HepG2 (cell line): ENCODE measurements around the gene AHCTF1. TPM values are rescaled to one million over a fixed set of nuclear protein-coding genes. Genes with fewer than 3 reads are reported as not detected.

Experiments used
- ATAC-seq: fragments of 200-7000 bp; cut with Tn5 transposase; 3 replicates; pipeline ENCODE4 v1.9.1; 2020; ENCODE audit warnings: mild to moderate bottlenecking, moderate library complexity
- BruUV-seq: library from RNA; stranded (reverse); fragments of 400-500 nt; replicated peaks from 2 replicates; lab custom pipeline; 2021; lab: Mats Ljungman, UMichigan
- CTCF ChIA-PET: fragments of 300-600 bp; formaldehyde crosslinking; extraction: SDS; loops from one replicate; lab custom pipeline; 2021; ENCODE audit warnings: low total read pairs, inconsistent platforms, low intra/inter-chr PET ratio; lab: Yijun Ruan, JAX
- POLR2A ChIA-PET: fragments of 350-600 bp; sonication (Branson Sonifier 250); formaldehyde crosslinking; loops from one replicate; lab custom pipeline; 2020; ENCODE audit warnings: antibody characterized with exemption, inconsistent platforms; lab: Yijun Ruan, JAX
- DNase-seq: peaks from one replicate; pipeline ENCODE4 v3.0.0-alpha.2; 2015; ENCODE audit warnings: low spot score
- FAIRE-seq: peaks from 3 replicates; lab custom pipeline; 2011; peaks lifted over from hg19 to GRCh38; lab: Jason Lieb, UNC
- H2AFZ ChIP-seq: one replicate; pipeline ENCODE4 v1.6.1; 2011; ENCODE audit warnings: low read length, inconsistent platforms
- H3K27ac ChIP-seq: fragments of 300-600 bp; 3 replicates; pipeline ENCODE4 v1.8.0; 2011; ENCODE audit warnings: mixed run types, mild to moderate bottlenecking, mixed read lengths, low read length, inconsistent platforms; ENCODE audit not compliant: insufficient read depth; ENCODE audit errors: extremely low read length
- H3K27me3 ChIP-seq, 2 experiments: fragments of 200-600 bp in 1 of 2; 2 replicates in 1 of 2; 3 replicates in 1 of 2; pipeline versions ENCODE4 v1.6.0 to v1.8.0; 2011; ENCODE audit warnings: low read length in 2 of 2, mild to moderate bottlenecking in 2 of 2, moderate library complexity in 2 of 2, inconsistent platforms in 1 of 2; ENCODE audit not compliant: insufficient read depth in 2 of 2, control insufficient read depth in 1 of 2
- H3K36me3 ChIP-seq, 2 experiments: fragments of 200-600 bp in 1 of 2; replicated peaks in 1 of 2; 2 replicates in 1 of 2; 3 replicates in 1 of 2; pipeline versions ENCODE4 v1.5.1 to v1.8.0; 2011; ENCODE audit warnings: low read length in 2 of 2, inconsistent platforms in 1 of 2; ENCODE audit not compliant: insufficient read depth in 2 of 2, control insufficient read depth in 1 of 2
- H3K4me1 ChIP-seq: 2 replicates; pipeline ENCODE4 v1.5.1; 2012; ENCODE audit warnings: low read length, inconsistent platforms; ENCODE audit not compliant: insufficient read depth
- H3K4me2 ChIP-seq: 2 replicates; pipeline ENCODE4 v1.6.0; 2011; ENCODE audit warnings: low read depth, low read length, inconsistent platforms
- H3K4me3 ChIP-seq, 3 experiments: fragments of 200-600 bp in 1 of 3; sonication (generic), shearing (Covaris generic) in 1 of 3; replicated peaks in 1 of 3; 2 replicates each; pipeline ENCODE4 v1.5.1; 2011 to 2016; ENCODE audit warnings: low read length in 3 of 3, inconsistent platforms in 2 of 3, low read depth in 2 of 3, mild to moderate bottlenecking in 2 of 3, control low read depth in 1 of 3, mixed read lengths in 1 of 3; ENCODE audit not compliant: insufficient read depth in 1 of 3
- H3K79me2 ChIP-seq: one replicate; pipeline ENCODE4 v1.6.1; 2011; ENCODE audit warnings: low read length, inconsistent platforms; ENCODE audit not compliant: insufficient read depth
- H3K9ac ChIP-seq: 2 replicates; pipeline ENCODE4 v1.6.0; 2011; ENCODE audit warnings: mild to moderate bottlenecking, low read depth, low read length, inconsistent platforms; ENCODE audit not compliant: insufficient read depth
- H3K9me3 ChIP-seq: 2 replicates; pipeline ENCODE4 v1.5.1; 2012; ENCODE audit warnings: mild to moderate bottlenecking, low read length
- H4K20me1 ChIP-seq: 2 replicates; pipeline ENCODE4 v1.6.0; 2011; ENCODE audit warnings: inconsistent platforms, mild to moderate bottlenecking, low read length, moderate library complexity; ENCODE audit not compliant: insufficient read depth
- BHLHE40 ChIP-seq: IDR thresholded peaks from 2 replicates; pipeline ENCODE4 v1.6.1; 2011; ENCODE audit warnings: low read length, improper control_type of control experiment
- BRD4 ChIP-seq: sonication (generic); formaldehyde crosslinking; IDR thresholded peaks from 2 replicates; pipeline ENCODE4 v1.4.0; 2020; ENCODE audit warnings: missing genetic modification reagents
- CERS6 ChIP-seq: sonication (generic); formaldehyde crosslinking; IDR thresholded peaks from 2 replicates; pipeline ENCODE4 v1.5.0; 2020; ENCODE audit warnings: missing genetic modification reagents
- HHEX ChIP-seq: IDR thresholded peaks from 2 replicates; pipeline ENCODE4 v1.6.1; 2016; ENCODE audit warnings: control low read depth
- JUN ChIP-seq: sonication (generic); formaldehyde crosslinking; IDR thresholded peaks from 2 replicates; pipeline ENCODE4 v1.4.0; 2020; ENCODE audit warnings: mild to moderate bottlenecking, missing genetic modification reagents
- PTBP1 ChIP-seq: fragments of 200-400 bp; formaldehyde crosslinking; IDR thresholded peaks from 2 replicates; pipeline ENCODE4 v1.6.1; 2018; ENCODE audit warnings: low read length, low read depth; ENCODE audit not compliant: poor library complexity, severe bottlenecking
- SP4 ChIP-seq: sonication (generic); formaldehyde crosslinking; IDR thresholded peaks from 2 replicates; pipeline ENCODE4 v1.8.1; 2023; ENCODE audit warnings: mild to moderate bottlenecking, missing genetic modification reagents
- THRA ChIP-seq: sonication (generic); formaldehyde crosslinking; IDR thresholded peaks from 2 replicates; pipeline ENCODE4 v1.4.0; 2020; ENCODE audit warnings: missing genetic modification reagents, borderline replicate concordance
- TSC22D2 ChIP-seq: sonication (generic); formaldehyde crosslinking; IDR thresholded peaks from 2 replicates; pipeline ENCODE4 v1.5.1; 2020; ENCODE audit warnings: missing genetic modification reagents, mild to moderate bottlenecking, borderline replicate concordance
- ZMAT5 ChIP-seq: sonication (generic); formaldehyde crosslinking; IDR thresholded peaks from 2 replicates; pipeline ENCODE4 v1.5.0; 2020; ENCODE audit warnings: mild to moderate bottlenecking, low read depth, missing genetic modification reagents, borderline replicate concordance
- ZNF329 ChIP-seq: sonication (generic); formaldehyde crosslinking; IDR thresholded peaks from 2 replicates; pipeline ENCODE4 v1.9.0; 2021; ENCODE audit warnings: low read depth, mild to moderate bottlenecking, missing genetic modification reagents
- ZNF431 ChIP-seq: sonication (generic); formaldehyde crosslinking; IDR thresholded peaks from 2 replicates; pipeline ENCODE4 v1.9.0; 2022; ENCODE audit warnings: missing genetic modification reagents, low read depth, mild to moderate bottlenecking, borderline replicate concordance
- ZNF512 ChIP-seq: sonication (generic); formaldehyde crosslinking; IDR thresholded peaks from 2 replicates; pipeline ENCODE4 v1.4.0; 2020; ENCODE audit warnings: mild to moderate bottlenecking, missing genetic modification reagents
- ZNF687 ChIP-seq: sonication (generic); formaldehyde crosslinking; IDR thresholded peaks from 2 replicates; pipeline ENCODE4 v1.5.1; 2020; ENCODE audit warnings: mild to moderate bottlenecking, missing genetic modification reagents, moderate library complexity
- ZNF749 ChIP-seq: sonication (generic); formaldehyde crosslinking; IDR thresholded peaks from 2 replicates; pipeline ENCODE4 v1.8.0; 2022; ENCODE audit warnings: mild to moderate bottlenecking, missing genetic modification reagents, moderate library complexity, borderline replicate concordance
- WGBS: methylation state at CpG from one replicate; pipeline ENCODE4 v1.1.6; 2017; ENCODE audit warnings: low lambda C conversion rate; 5-methylcytosine and 5-hydroxymethylcytosine counted together
- in situ Hi-C: cut with HindIII; loops from 2 replicates; pipeline ENCODE4 v1.10.0; 2017; ENCODE audit warnings: low pct_unique_long_range_greater_than_20kb; ENCODE audit not compliant: extremely low pct_ligation_motif_present
- intact Hi-C: fragments of 100-400 bp; cut with micrococcal nuclease; formaldehyde crosslinking; loops from one replicate; pipeline ENCODE4 v1.10.0; 2022; ENCODE audit not compliant: unreplicated experiment
- polyA plus RNA-seq, 8 experiments: library from polyadenylated mRNA; depleted of rRNA in 3 of 8; stranded (reverse) in 7 of 8; unstranded in 1 of 8; fragments of >200 nt; fragmentation: Illumina TruSeq in 4 of 8; extraction: Trizol in 4 of 8; gene quantifications; 2 replicates each; pipeline versions ENCODE4 v1.2.1 to v1.2.3, GENCODE V29; 2011 to 2016; ENCODE audit warnings: low read depth in 4 of 8, missing spikeins in 1 of 8, mixed read lengths in 1 of 8; ENCODE audit not compliant: insufficient read depth in 1 of 8
- total RNA-seq, 5 experiments: library from RNA; depleted of rRNA; stranded (reverse); fragments of >200 nt; fragmentation: Illumina TruSeq; extraction: Trizol; gene quantifications; 2 replicates each; pipeline ENCODE4 v1.2.3, GENCODE V29; 2016; ENCODE audit warnings: low read depth in 1 of 5

The AHCTF1 gene
- total and polyA plus RNA-seq, 2 of the 13 experiments (the other 11 are each of a cell fraction or from before 2014, with no cell fraction given), result 16.6 to 45.9 TPM

- H3K4me2 ChIP-seq, result no peak overlapping the region
- peaks cover 3 to 42% of the 10 kb centered on the region in 2 experiments; a peak in 4 of 5 replicates for H3K27me3 ChIP-seq
- 42% methylated on average over 19 of the region's 27 CpGs for WGBS
- no peaks in the 10 kb centered on the region for H4K20me1 ChIP-seq
- no peak overlapping the region for H3K9ac ChIP-seq
- BruUV-seq, result no TSS peak
- no peak overlapping the region for H2AFZ ChIP-seq
- H3K4me1 ChIP-seq, result peaks cover 39% of the 10 kb centered on the region
- H3K79me2 ChIP-seq, result no peaks in the 10 kb centered on the region
- no peak overlapping the region for H3K4me3 ChIP-seq
- ChIA-PET POLR2A (no interaction called here), CTCF (no interaction called here)
- intact Hi-C loops (no loop called here), in situ Hi-C loops (no loop called here)
- ATAC-seq (no peak), FAIRE-seq (no peak), DNase-seq (no peak)
- H3K27ac ChIP-seq, result no peak overlapping the region
- no peaks in the 10 kb centered on the region for H3K9me3 ChIP-seq
- H3K36me3 ChIP-seq, result no peaks in the 10 kb centered on the region
- peak; percentile 29; the same call in 1 of the 2 replicates for TF ChIP-seq THRA (CRISPR knock-in tag)
- no peak for TF ChIP-seq ZMAT5 (CRISPR knock-in tag)
- TF ChIP-seq ZNF687 (CRISPR knock-in tag), result no peak
- 0 out of 2 replicates have a peak, but pooled peaks have one; percentile 5 for TF ChIP-seq BHLHE40
- no peak for TF ChIP-seq ZNF431 (CRISPR knock-in tag)
- TF ChIP-seq ZNF329 (CRISPR knock-in tag), result no peak
- no peak for TF ChIP-seq BRD4 (CRISPR knock-in tag)
- TF ChIP-seq SP4 (CRISPR knock-in tag), result no peak
- no peak for TF ChIP-seq ZNF512 (CRISPR knock-in tag)
- TF ChIP-seq TSC22D2 (CRISPR knock-in tag), result no peak
- no peak for TF ChIP-seq CERS6
- TF ChIP-seq HHEX, result no peak
- TF ChIP-seq PTBP1, result no peak
- TF ChIP-seq ZNF749, result no peak
- no peak for TF ChIP-seq JUN (CRISPR knock-in tag)
These were observed 136.7 kb downstream of the AHCTF1 start for GRCh38 chr1:246794828-246795671.
